GM21825 (cell line): ENCODE data around the gene FAHD2A.
"Not testable (repeated sequence)": the region's sequence is repeated elsewhere in the genome, so short reads cannot be mapped to it uniquely, and the experiment has no call there.

ENCODE experiments used
- ATAC-seq: cut with Tn5 transposase; IDR thresholded peaks from one replicate; pipeline ENCODE4 v1.9.1; 2021; ENCODE audit warnings: mild to moderate bottlenecking, moderate library complexity; ENCODE audit not compliant: unreplicated experiment

Gene FAHD2A

DNA sequence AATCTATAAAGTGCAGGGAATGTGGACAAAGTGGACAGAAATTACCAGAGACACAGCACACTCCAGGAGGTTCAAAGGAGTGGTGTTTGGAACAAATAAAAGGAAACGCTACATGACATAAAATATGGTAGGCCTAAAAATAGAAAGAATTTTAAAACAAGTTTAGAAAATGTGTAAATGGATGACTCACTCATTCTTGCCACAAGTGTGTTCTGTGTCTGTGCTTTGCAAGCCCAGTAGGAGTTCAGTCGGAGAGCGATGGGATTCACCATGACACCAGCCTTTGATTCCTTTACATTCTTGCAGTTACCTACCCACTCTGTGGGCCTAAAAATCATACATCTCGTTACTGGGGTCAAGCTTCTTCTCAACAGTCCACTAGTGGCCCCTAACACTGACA lies 30.9 kb downstream of the FAHD2A start:
- not testable (repeated sequence) for ATAC-seq

DNA sequence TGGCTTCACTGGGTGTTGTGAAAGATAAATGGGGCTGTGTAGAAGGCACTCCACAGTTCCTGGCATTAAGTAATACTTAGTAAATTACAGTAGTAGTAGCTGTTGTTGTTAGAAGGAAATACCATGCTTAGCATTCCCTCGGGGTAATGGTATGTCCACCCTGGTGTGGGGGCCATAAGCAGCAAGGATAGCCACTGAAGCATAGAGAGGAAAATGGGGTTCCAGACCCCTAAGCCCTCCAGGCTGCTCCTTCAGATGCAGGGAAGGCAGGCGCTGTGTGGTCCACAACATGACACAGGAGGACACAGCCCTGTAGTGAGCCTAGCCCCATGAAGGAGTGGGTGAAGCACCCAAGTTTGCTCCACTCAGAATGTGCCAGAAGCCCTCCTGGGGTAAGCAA lies 31.5 kb downstream of the FAHD2A start:
- ATAC-seq, result not testable (repeated sequence)

- ATAC-seq, result not testable (repeated sequence)
Measured at GRCh38 chr2:95434507-95435076, 32.1 kb downstream of the FAHD2A start.

GRCh38 chr2:95435162-95435871 lies 32.8 kb downstream of the FAHD2A start:
- ATAC-seq, result not testable (repeated sequence)

GRCh38 chr2:95435872-95436209 lies 33.3 kb downstream of the FAHD2A start:
- ATAC-seq, result not testable (repeated sequence)

GRCh38 chr2:95442474-95443099 lies 40.1 kb downstream of the FAHD2A start:
- not testable (repeated sequence) for ATAC-seq

DNA sequence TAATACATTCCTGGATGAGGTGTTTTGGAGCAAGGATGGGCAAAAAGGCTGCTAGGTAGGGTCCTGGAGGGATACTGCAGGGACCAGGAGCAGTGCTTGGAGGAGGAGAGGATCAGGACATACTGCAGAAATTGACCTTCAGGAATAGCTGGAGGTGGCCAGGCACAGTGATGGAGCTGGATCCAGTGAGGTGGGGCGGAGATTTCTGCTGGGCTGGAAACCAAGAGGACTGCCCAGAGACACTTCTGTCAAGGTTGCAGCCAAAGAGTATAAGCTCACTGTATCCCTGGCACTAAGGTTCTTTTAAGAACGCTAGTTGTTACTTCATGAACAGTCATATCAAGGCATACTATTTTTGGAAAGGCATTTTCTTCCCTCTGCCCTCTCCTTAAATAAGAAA lies 42.8 kb downstream of the FAHD2A start:
- ATAC-seq, result not testable (repeated sequence)

DNA sequence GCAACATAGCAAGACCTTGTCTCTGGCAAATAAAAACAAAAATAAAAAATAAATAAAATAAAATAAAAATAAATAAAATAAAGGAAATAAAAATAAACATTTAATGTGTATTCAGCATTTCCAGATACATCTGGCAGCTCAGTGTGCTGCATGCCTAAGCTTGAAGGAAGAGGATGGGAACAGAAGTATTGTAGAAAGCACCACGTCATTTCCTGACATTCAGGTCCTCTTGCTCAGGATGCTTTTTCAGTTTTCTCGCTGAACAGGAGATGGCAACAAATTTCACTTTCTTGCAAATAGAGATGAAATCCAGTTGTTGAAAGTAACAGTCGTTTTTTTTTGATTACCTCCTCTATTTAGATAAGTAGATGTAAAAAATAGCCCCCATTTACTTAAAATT lies 60.8 kb downstream of the FAHD2A start:
- not testable (repeated sequence) for ATAC-seq
